CD4-positive, alpha-beta memory T cell (primary cell): Measurements from ENCODE around the gene CALML5. TPM values are rescaled to one million over a fixed set of nuclear protein-coding genes. Genes with fewer than 3 reads are reported as not detected.
A peak's percentile ranks its signal among the peaks of the same experiment; 100 is the strongest.

Experiments used
- CTCF ChIA-PET: fragments of 350-600 bp; sonication (Branson Sonifier 250); formaldehyde crosslinking; loops from one replicate; lab custom pipeline; 2021; ENCODE audit warnings: inconsistent platforms; ENCODE audit not compliant: partially characterized antibody; lab: Charles Lee
- POLR2A ChIA-PET: fragments of 350-600 bp; sonication (Branson Sonifier 250); formaldehyde crosslinking; loops from one replicate; lab custom pipeline; 2021; ENCODE audit not compliant: partially characterized antibody; lab: Charles Lee
- DNase-seq, 5 donors: peaks; one replicate each; pipeline versions ENCODE4 v3.0.0 to v3.0.0-alpha.2; 2020 to 2022; ENCODE audit warnings: mixed read lengths in 1 of 5
- H3K27ac ChIP-seq: one replicate; pipeline ENCODE4 v1.7.0; 2013; ENCODE audit warnings: low read depth, low read length
- H3K27me3 ChIP-seq: 2 replicates; pipeline ENCODE4 v1.7.0; 2013; ENCODE audit warnings: mild to moderate bottlenecking, low read length, moderate library complexity; ENCODE audit not compliant: insufficient read depth
- H3K36me3 ChIP-seq: 2 replicates; pipeline ENCODE4 v1.7.0; 2013; ENCODE audit warnings: mild to moderate bottlenecking, low read length, moderate library complexity; ENCODE audit not compliant: insufficient read depth
- H3K4me1 ChIP-seq: 2 replicates; pipeline ENCODE4 v1.7.0; 2013; ENCODE audit warnings: mild to moderate bottlenecking, low read length, moderate library complexity; ENCODE audit not compliant: insufficient read depth
- H3K4me3 ChIP-seq, 2 donors: one replicate each; pipeline ENCODE4 v1.7.0; 2013; ENCODE audit warnings: low read length in 2 of 2, mild to moderate bottlenecking in 1 of 2
- H3K9me3 ChIP-seq, 2 donors: one replicate each; pipeline ENCODE4 v1.7.0; 2013; ENCODE audit warnings: low read length in 2 of 2, control low read depth in 1 of 2; ENCODE audit not compliant: control insufficient read depth in 1 of 2
- H3K27ac Mint-ChIP-seq, 7 donors: one replicate each; pipeline ENCODE4 v1.8.0; 2020 to 2021; ENCODE audit warnings: mixed read lengths in 7 of 7, mild to moderate bottlenecking in 6 of 7, inconsistent platforms in 3 of 7, moderate library complexity in 3 of 7
- H3K27me3 Mint-ChIP-seq, 2 donors: one replicate each; pipeline ENCODE4 v1.8.0; 2020 to 2021; ENCODE audit warnings: mixed read lengths in 2 of 2
- H3K36me3 Mint-ChIP-seq, 2 donors: one replicate each; pipeline ENCODE4 v1.8.0; 2020 to 2021; ENCODE audit warnings: mixed read lengths in 2 of 2, inconsistent platforms in 1 of 2, mild to moderate bottlenecking in 1 of 2
- H3K4me1 Mint-ChIP-seq, 4 donors: one replicate each; pipeline ENCODE4 v1.8.0; 2020 to 2021; ENCODE audit warnings: mixed read lengths in 4 of 4, mild to moderate bottlenecking in 1 of 4
- H3K4me3 Mint-ChIP-seq, 8 donors: one replicate each; pipeline ENCODE4 v1.8.0; 2020 to 2021; ENCODE audit warnings: mixed read lengths in 8 of 8, mild to moderate bottlenecking in 7 of 8, moderate library complexity in 6 of 8, inconsistent platforms in 3 of 8
- H3K9me3 Mint-ChIP-seq, 8 donors: one replicate each; pipeline ENCODE4 v1.8.0; 2020 to 2021; ENCODE audit warnings: mixed read lengths in 8 of 8, mild to moderate bottlenecking in 5 of 8, inconsistent platforms in 3 of 8, moderate library complexity in 1 of 8
- intact Hi-C: fragments of 100-400 bp; cut with micrococcal nuclease; formaldehyde crosslinking; loops from one replicate; pipeline ENCODE4 v1.15.1; 2023
- polyA plus RNA-seq, 2 donors: library from polyadenylated mRNA; unstranded; fragments of 300-500 nt; fragmentation: Illumina TruSeq; gene quantifications; one replicate each; pipeline ENCODE4 v1.2.3, GENCODE V29; 2021
- total RNA-seq, 2 experiments: library from RNA; stranded (reverse); gene quantifications; one replicate each; pipeline ENCODE4 v1.2.3, GENCODE V29; 2021

Gene CALML5
- total and polyA plus RNA-seq, 4 experiments from 2014 or later = not detected

DNA sequence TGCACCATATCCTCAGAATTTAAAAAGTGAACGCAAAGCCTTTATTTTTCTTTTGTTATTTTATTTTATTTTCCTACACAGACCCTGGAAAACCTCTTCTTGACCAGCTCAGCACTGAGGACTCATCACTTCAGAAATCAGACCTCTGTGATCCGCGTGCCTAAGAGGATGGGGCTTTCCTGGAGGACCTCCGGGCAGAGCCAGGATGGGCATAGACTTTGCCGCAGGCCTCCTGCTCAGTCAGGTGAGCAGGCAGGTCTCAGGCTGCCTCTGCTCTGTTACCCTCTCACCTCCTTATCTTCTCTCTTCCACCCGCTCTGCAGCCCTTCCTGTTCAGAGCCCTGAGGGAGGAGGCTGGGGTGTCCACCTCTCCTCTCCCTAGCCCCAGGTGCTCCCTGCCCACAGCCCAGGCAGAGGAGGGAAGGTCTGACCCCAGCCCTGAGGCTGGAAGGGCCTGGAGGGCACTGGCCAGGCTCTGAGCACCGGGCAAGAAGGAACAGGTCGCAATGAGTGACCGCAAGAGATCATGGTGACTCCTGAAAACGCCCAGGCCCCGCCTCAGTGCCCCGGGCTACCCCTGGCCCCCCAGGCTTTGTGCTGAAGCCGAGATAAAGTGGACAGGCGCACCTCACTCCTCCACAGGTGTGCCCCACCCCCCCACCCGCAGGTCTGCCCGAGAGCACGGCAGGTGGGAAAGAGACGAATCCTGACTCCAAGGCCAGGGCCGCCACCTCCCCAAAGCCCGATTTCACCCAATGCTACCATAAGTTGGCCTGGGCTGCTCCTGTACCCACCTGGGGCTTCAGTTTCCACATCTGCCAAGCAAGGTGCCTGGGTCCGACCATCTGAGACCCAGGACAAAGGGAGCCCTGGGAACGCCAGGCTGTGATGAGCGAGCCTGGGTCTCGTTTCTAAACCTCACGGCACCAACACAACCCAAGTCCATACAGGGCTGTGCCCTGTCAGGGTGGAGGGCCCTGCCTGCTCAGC is 2.8 kb downstream of the CALML5 start:
- H3K4me3 ChIP-seq = no peak overlapping the region
- H3K27me3 ChIP-seq = no peaks in the 10 kb centered on the region
- Mint-ChIP-seq H3K27me3 (peaks cover 0 to 3% of the 10 kb centered on the region in 2 donors), H3K27ac (no peak overlapping the region), H3K4me3 (no peak overlapping the region), H3K9me3 (peaks cover 0 to 9% (median 5%) of the 10 kb centered on the region in 8 donors), H3K36me3 (no peaks in the 10 kb centered on the region), H3K4me1 (no peaks in the 10 kb centered on the region)
- no peak overlapping the region for H3K27ac ChIP-seq
- H3K4me1 ChIP-seq = no peaks in the 10 kb centered on the region
- intact Hi-C loops = no loop called here
- ChIA-PET CTCF (no interaction called here), POLR2A (interaction anchor here (0.7 kb wide), 1 partner anchor 12 kb away, joined by 3 read pairs; no protein-coding TSS in a partner anchor)
- no peaks in the 10 kb centered on the region for H3K9me3 ChIP-seq
- H3K36me3 ChIP-seq = no peaks in the 10 kb centered on the region
- no peak for DNase-seq

DNA sequence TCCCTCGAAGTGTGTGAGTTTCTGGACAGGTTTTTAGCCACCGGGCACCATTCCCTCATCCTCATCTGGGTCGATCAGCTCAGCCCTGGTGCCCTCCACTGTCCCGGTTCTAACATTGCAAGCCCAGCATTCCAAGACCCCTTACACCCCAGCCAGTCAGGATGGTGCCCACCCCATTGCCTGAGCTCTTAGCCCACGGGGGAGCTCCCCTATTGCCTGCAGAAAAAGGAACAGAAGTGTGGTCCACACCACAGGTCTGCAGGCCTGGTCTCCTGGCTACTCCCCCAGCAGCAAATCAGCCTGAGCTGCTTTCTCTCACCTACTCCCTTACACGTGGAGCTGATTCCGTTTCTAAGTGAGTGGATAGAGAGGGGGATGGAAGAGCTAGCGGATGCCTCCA is 4.8 kb downstream of the CALML5 start:
- Histone ChIP-seq H3K4me3 (no peak overlapping the region), H3K4me1 (no peaks in the 10 kb centered on the region), H3K36me3 (no peaks in the 10 kb centered on the region), H3K9me3 (no peaks in the 10 kb centered on the region), H3K27me3 (no peaks in the 10 kb centered on the region), H3K27ac (no peak overlapping the region)
- ChIA-PET POLR2A (no interaction called here), CTCF (no interaction called here)
- H3K4me1 Mint-ChIP-seq = no peaks in the 10 kb centered on the region
- intact Hi-C loops = no loop called here
- H3K27ac Mint-ChIP-seq = no peak overlapping the region
- no peak for DNase-seq
- H3K9me3 Mint-ChIP-seq = peaks cover 0 to 9% (median 5%) of the 10 kb centered on the region in 8 donors
- no peak overlapping the region for H3K4me3 Mint-ChIP-seq
- H3K27me3 Mint-ChIP-seq = no peaks in the 10 kb centered on the region
- H3K36me3 Mint-ChIP-seq = no peaks in the 10 kb centered on the region

DNA sequence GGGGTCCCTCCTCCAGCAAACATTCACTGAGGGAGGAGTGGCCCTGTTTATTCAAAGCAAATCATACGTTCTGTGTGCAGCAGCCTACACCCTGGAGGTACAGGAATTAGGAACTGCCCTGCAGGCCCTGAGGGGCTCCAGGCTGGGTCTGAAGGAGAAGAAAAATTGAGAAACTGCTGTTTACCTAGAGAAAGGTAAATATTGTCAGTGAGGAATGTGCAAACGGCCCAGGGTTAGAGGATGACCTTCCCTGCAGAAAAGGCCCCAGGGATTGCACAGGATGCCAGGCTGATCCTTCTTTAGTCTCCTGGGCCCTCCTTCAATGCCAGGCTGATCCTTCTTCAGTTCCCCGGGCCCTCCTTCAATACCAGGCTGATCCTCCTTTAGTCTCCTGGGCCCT is 5.7 kb downstream of the CALML5 start:
- H3K36me3 ChIP-seq = no peaks in the 10 kb centered on the region
- H3K27me3 Mint-ChIP-seq = no peaks in the 10 kb centered on the region
- H3K9me3 Mint-ChIP-seq = peaks cover 0 to 9% (median 5%) of the 10 kb centered on the region in 8 donors
- peaks cover 0 to 2% (median 0%) of the 10 kb centered on the region in 4 donors for H3K4me1 Mint-ChIP-seq
- no peak overlapping the region for H3K27ac Mint-ChIP-seq
- ChIA-PET POLR2A (no interaction called here), CTCF (no interaction called here)
- H3K4me3 Mint-ChIP-seq = no peak overlapping the region
- no peak overlapping the region for H3K27ac ChIP-seq
- H3K9me3 ChIP-seq = no peaks in the 10 kb centered on the region
- intact Hi-C loops = no loop called here
- H3K4me3 ChIP-seq = no peak overlapping the region
- no peaks in the 10 kb centered on the region for H3K27me3 ChIP-seq
- H3K36me3 Mint-ChIP-seq = no peaks in the 10 kb centered on the region
- no peaks in the 10 kb centered on the region for H3K4me1 ChIP-seq
- DNase-seq = no peak

DNA sequence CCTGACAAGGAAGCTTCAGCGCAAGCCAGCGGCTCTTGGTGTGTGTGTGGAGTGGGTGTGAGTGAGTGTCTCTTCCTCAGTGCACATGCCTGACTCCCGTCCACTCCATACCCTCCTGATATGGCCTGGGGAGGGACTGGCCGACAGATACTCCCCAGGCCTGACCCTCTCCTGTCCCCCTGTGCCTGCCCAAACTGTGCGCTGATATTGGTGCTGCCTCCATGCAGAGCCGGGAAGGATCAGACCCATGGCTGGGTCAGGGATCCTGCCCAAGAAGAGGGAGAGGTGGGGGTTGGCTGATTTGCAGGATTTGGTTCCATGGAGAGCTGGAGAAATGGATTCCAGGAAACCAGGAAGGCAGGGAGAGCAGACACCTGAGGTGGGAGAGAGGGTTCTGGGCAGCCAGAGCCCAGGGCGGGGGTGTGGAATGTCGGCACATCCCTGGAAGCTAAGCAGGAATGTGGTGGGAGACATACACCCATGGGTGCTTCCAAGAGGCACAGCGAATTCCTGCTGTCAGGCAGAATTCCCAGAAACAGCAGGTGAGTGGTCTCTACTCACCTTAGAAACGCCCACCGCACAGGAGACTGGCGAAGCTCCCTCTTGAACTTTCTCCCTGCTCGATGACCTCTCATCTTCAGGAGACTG is 6.3 kb downstream of the CALML5 start:
- CTCF ChIA-PET = no interaction called here
- no peak overlapping the region for H3K27ac Mint-ChIP-seq
- no peak overlapping the region for H3K27ac ChIP-seq
- POLR2A ChIA-PET = no interaction called here
- H3K4me1 ChIP-seq = no peaks in the 10 kb centered on the region
- intact Hi-C loops = no loop called here
- peaks cover 0 to 2% of the 10 kb centered on the region in 2 donors for H3K27me3 Mint-ChIP-seq
- H3K36me3 Mint-ChIP-seq = no peaks in the 10 kb centered on the region
- H3K9me3 ChIP-seq = no peaks in the 10 kb centered on the region
- H3K9me3 Mint-ChIP-seq = peaks cover 0 to 9% (median 5%) of the 10 kb centered on the region in 8 donors
- no peaks in the 10 kb centered on the region for H3K27me3 ChIP-seq
- H3K4me1 Mint-ChIP-seq = peaks cover 0 to 4% (median 0%) of the 10 kb centered on the region in 4 donors
- no peak overlapping the region for H3K4me3 ChIP-seq
- H3K4me3 Mint-ChIP-seq = no peak overlapping the region
- no peak for DNase-seq
- H3K36me3 ChIP-seq = no peaks in the 10 kb centered on the region

DNA sequence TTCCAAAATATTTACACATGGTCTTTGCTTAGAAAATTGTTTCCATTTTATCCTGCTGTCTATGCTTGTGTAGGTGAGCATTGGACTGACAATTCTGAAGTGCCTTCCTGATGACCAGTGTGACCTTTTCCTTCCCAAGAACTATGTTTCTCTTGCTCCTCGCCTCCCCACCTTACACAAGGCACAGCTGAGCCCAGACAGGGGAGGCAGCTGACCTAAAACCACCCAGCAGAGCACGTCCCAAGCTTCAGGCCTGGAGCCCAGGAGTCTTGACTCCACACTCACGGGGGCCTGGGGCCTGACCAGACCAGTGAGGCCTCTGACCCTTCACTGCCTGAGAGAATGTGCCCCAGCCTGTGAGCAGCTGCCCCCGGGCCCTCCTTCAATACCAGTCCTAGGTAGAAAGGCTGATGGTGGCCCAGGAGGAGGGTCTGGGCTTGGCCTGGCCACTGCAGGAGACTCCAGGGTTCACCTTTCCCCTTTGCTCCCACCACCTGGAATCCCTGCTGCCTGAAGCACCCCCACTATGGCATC is 7.0 kb downstream of the CALML5 start:
- intact Hi-C loops = no loop called here

DNA sequence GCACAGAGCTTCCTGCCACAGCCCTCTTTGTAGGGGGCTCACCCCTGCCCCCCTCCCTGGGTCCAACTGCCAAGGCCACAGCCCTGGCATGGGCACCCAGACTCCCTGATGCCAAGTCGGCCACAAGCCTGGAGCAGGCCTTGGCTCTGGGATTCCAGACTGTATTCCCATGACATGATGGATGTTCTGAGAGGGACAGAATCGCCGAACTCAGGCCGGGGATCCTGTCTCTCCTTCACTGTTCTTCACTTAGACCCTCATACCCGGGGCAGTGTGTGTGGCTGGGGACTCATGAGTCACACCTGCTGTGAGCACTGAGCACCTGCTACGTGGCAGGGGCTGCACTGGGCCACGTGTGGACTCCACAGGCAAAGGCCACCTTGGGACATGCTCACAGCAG is 7.9 kb downstream of the CALML5 start:
- ChIA-PET CTCF (no interaction called here), POLR2A (no interaction called here)
- no peaks in the 10 kb centered on the region for H3K9me3 ChIP-seq
- no peaks in the 10 kb centered on the region for H3K36me3 ChIP-seq
- H3K27ac Mint-ChIP-seq = peak overlapping the region in 1 of 7 donors; percentile 47
- no peak for DNase-seq
- peaks cover 0 to 4% (median 0%) of the 10 kb centered on the region in 4 donors for H3K4me1 Mint-ChIP-seq
- H3K4me3 ChIP-seq = no peak overlapping the region
- peaks cover 0 to 9% (median 5%) of the 10 kb centered on the region in 8 donors for H3K9me3 Mint-ChIP-seq
- no peak overlapping the region for H3K4me3 Mint-ChIP-seq
- H3K27me3 ChIP-seq = no peaks in the 10 kb centered on the region
- peaks cover 2 to 5% of the 10 kb centered on the region in 2 donors for H3K27me3 Mint-ChIP-seq
- no peaks in the 10 kb centered on the region for H3K4me1 ChIP-seq
- no peaks in the 10 kb centered on the region for H3K36me3 Mint-ChIP-seq
- H3K27ac ChIP-seq = no peak overlapping the region
- intact Hi-C loops = no loop called here

More for the DNA sequence above, 7.0 kb downstream of the CALML5 start:
- ChIA-PET POLR2A (no interaction called here), CTCF (no interaction called here)
- Mint-ChIP-seq H3K9me3 (peaks cover 0 to 9% (median 5%) of the 10 kb centered on the region in 8 donors), H3K4me3 (no peak overlapping the region), H3K4me1 (peaks cover 0 to 4% (median 0%) of the 10 kb centered on the region in 4 donors), H3K27me3 (peaks cover 0 to 2% of the 10 kb centered on the region in 2 donors), H3K27ac (no peak overlapping the region), H3K36me3 (no peaks in the 10 kb centered on the region)
- Histone ChIP-seq H3K4me1 (no peaks in the 10 kb centered on the region), H3K27me3 (no peaks in the 10 kb centered on the region), H3K36me3 (no peaks in the 10 kb centered on the region), H3K4me3 (no peak overlapping the region), H3K27ac (no peak overlapping the region), H3K9me3 (no peaks in the 10 kb centered on the region)
- no peak for DNase-seq
